ENCODE measurements around the gene PRPS1L1. TPM values are rescaled to one million over a fixed set of nuclear protein-coding genes. Genes with fewer than 3 reads are reported as not detected.

Gene PRPS1L1
- total RNA-seq, 1 donor from 2014 or later = not detected

DNA sequence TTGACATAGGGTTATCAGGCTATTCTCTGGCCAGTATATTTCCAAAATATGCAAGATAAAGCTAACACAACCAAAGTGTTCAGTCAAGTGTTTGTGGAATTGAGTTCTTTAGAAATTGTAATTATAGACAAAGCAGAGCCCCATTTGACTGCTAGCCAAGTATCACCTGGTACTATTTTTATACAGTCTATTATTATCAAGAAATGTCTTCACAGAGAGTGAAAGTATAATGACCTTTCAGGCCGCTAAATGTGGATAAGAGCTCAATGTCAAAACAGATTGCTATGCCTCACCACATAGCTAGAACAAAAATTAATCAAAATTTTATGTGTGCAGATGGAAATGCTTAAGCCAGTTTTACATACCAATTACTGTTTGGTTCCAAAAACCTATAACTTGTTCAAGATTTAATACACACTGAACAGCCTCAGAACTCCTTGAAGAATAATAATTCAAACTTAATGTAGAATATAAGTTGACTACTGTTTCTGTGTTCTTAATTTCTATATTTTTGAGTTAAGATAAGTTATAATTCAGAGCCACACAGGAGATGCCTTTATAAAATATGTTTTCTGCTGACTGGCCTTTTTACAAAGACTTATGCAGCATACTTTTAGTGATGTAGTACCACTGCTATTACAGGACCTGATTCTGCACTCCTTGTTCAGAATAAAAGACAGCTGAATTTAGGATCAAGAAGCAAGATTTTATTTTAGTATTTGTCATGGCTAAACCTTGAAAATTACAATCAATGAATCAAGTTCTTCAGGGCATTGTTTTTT lies 31.0 kb downstream of the PRPS1L1 start:
- no peaks in the 10 kb centered on the region for H3K9me3 ChIP-seq (ENCODE audit: low read depth)
- TF ChIP-seq EZH2phosphoT487 (IDR thresholded peaks at IDR 0.05) (no peak), EZH2 (IDR thresholded peaks at IDR 0.05) (no peak)
- TF ChIP-seq, protein P1, sequence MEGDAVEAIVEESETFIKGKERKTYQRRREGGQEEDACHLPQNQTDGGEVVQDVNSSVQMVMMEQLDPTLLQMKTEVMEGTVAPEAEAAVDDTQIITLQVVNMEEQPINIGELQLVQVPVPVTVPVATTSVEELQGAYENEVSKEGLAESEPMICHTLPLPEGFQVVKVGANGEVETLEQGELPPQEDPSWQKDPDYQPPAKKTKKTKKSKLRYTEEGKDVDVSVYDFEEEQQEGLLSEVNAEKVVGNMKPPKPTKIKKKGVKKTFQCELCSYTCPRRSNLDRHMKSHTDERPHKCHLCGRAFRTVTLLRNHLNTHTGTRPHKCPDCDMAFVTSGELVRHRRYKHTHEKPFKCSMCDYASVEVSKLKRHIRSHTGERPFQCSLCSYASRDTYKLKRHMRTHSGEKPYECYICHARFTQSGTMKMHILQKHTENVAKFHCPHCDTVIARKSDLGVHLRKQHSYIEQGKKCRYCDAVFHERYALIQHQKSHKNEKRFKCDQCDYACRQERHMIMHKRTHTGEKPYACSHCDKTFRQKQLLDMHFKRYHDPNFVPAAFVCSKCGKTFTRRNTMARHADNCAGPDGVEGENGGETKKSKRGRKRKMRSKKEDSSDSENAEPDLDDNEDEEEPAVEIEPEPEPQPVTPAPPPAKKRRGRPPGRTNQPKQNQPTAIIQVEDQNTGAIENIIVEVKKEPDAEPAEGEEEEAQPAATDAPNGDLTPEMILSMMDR (IDR thresholded peaks at IDR 0.05) = no peak
- no peak overlapping the region for H3K9ac ChIP-seq
- H3K27ac Mint-ChIP-seq = no peak overlapping the region
- no peak overlapping the region for H2AFZ ChIP-seq (replicated peaks)
- H3K4me3 Mint-ChIP-seq = no peak overlapping the region
- H3K27me3 ChIP-seq = no peaks in the 10 kb centered on the region
- H3K4me1 ChIP-seq = peaks cover 8% of the 10 kb centered on the region
- H3K79me2 ChIP-seq (ENCODE audit: low read depth) = no peaks in the 10 kb centered on the region
- H3F3A ChIP-seq (ENCODE audit: low read depth) = no peaks in the 10 kb centered on the region
- peaks cover 22% of the 10 kb centered on the region for H3K4me1 Mint-ChIP-seq
- H3K27ac ChIP-seq = no peak overlapping the region
- H3K4me3 ChIP-seq = no peak overlapping the region
- H3K27me3 Mint-ChIP-seq (ENCODE audit: insufficient read depth, low read depth) = no peaks in the 10 kb centered on the region
- no peaks in the 10 kb centered on the region for H3K36me3 ChIP-seq
- peaks cover 8% of the 10 kb centered on the region for H3K9me3 Mint-ChIP-seq
- no peak for DNase-seq (ENCODE audit: low spot score)
- no peaks in the 10 kb centered on the region for H4K20me1 ChIP-seq (ENCODE audit: low read depth)
- no peaks in the 10 kb centered on the region for H3K36me3 Mint-ChIP-seq
- H3K4me2 ChIP-seq = no peak overlapping the region

DNA sequence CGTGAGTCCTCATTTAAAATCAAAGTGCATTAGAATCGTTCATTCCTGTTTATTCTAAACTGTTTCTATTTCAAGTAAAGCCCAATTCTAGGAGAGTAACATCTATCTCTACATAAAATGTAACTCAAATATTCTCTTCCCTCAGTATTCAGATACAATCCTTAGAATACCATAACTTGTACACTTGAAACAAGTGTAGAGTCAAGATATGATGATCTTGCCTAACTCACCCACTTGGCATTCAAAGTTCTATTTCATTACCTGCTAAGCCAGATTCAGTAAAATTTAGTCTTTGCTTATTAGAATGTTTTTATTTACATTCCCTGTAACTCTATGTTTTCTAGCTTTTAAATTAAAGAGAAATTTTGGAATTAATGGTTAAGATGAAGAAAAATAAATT lies 31.6 kb downstream of the PRPS1L1 start:
- Histone ChIP-seq H4K20me1 (ENCODE audit: low read depth) (no peaks in the 10 kb centered on the region), H3K9ac (no peak overlapping the region), H3K4me2 (no peak overlapping the region), H3K36me3 (no peaks in the 10 kb centered on the region), H3K9me3 (ENCODE audit: low read depth) (no peaks in the 10 kb centered on the region), H3K79me2 (ENCODE audit: low read depth) (no peaks in the 10 kb centered on the region), H3K4me1 (peaks cover 8% of the 10 kb centered on the region), H2AFZ (replicated peaks) (no peak overlapping the region), H3K27ac (no peak overlapping the region), H3K27me3 (no peaks in the 10 kb centered on the region), H3F3A (ENCODE audit: low read depth) (no peaks in the 10 kb centered on the region), H3K4me3 (no peak overlapping the region)
- Mint-ChIP-seq H3K4me3 (no peak overlapping the region), H3K36me3 (no peaks in the 10 kb centered on the region), H3K27ac (no peak overlapping the region), H3K27me3 (ENCODE audit: insufficient read depth, low read depth) (no peaks in the 10 kb centered on the region), H3K9me3 (peaks cover 8% of the 10 kb centered on the region), H3K4me1 (peaks cover 22% of the 10 kb centered on the region)
- no peak for DNase-seq (ENCODE audit: low spot score)
- no peak for TF ChIP-seq EZH2phosphoT487 (IDR thresholded peaks at IDR 0.05)
- TF ChIP-seq EZH2 (IDR thresholded peaks at IDR 0.05) = no peak
- TF ChIP-seq, protein P1 (IDR thresholded peaks at IDR 0.05) = no peak

DNA sequence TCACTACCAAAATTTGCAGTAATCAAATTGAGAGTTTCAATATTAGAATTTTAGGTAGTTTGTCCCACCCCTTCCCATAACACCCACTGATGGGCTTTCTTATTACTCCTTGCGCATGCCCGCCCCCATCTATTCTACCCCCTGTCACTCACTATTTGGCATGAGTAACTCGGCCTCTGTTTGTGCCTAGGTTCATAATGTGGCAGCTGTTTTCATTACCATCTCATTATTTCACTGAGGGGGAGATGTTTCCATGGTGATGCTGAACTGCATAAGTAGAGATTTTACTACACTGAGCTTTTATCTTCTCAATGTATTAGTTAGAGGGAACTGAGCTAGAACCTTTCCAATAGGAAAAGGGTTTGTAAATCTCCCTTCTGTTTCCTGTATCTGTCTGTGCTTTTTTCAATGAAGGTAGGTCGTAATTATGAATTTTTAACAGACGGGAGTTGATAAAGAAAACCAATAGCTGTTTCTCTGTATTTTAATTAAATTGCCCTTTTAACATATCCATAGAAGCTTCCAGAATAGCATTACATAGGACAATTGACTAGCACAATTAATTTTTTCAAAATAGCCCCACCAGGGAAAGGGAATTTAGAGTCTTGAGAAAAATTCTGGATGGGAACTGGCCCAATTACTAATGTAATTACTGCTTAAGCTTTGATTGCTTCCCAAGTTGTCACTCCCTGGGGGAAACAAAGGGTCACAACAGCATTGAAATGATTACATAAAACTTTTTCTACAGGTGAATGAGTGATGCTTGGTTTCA lies 33.4 kb downstream of the PRPS1L1 start:
- peak; percentile 6 for DNase-seq (ENCODE audit: low spot score)
- H3K4me2 ChIP-seq = no peak overlapping the region
- no peaks in the 10 kb centered on the region for H3K79me2 ChIP-seq (ENCODE audit: low read depth)
- peaks cover 2% of the 10 kb centered on the region for H3K27me3 Mint-ChIP-seq (ENCODE audit: insufficient read depth, low read depth)
- H3K4me1 Mint-ChIP-seq = peaks cover 22% of the 10 kb centered on the region
- no peak overlapping the region for H3K9ac ChIP-seq
- H2AFZ ChIP-seq (replicated peaks) = no peak overlapping the region
- H3K36me3 ChIP-seq = no peaks in the 10 kb centered on the region
- peak overlapping the region; percentile 16 for H3K4me3 Mint-ChIP-seq
- H3F3A ChIP-seq (ENCODE audit: low read depth) = no peaks in the 10 kb centered on the region
- H4K20me1 ChIP-seq (ENCODE audit: low read depth) = no peaks in the 10 kb centered on the region
- no peak overlapping the region for H3K27ac ChIP-seq
- no peak for TF ChIP-seq EZH2phosphoT487 (IDR thresholded peaks at IDR 0.05)
- TF ChIP-seq EZH2 (IDR thresholded peaks at IDR 0.05) = no peak
- TF ChIP-seq, protein P1 (IDR thresholded peaks at IDR 0.05) = no peak
- no peaks in the 10 kb centered on the region for H3K36me3 Mint-ChIP-seq
- H3K27ac Mint-ChIP-seq = peak overlapping the region; percentile 78
- H3K9me3 Mint-ChIP-seq = peaks cover 6% of the 10 kb centered on the region
- no peak overlapping the region for H3K4me3 ChIP-seq
- H3K27me3 ChIP-seq = no peaks in the 10 kb centered on the region
- peaks cover 8% of the 10 kb centered on the region for H3K4me1 ChIP-seq
- no peaks in the 10 kb centered on the region for H3K9me3 ChIP-seq (ENCODE audit: low read depth)

Data from neural progenitor cell (in vitro differentiated cells).